HEK293 (cell line): ENCODE measurements around the gene BLVRA.

Experiments
- ATF2 ChIP-seq: fragments of 450-650 bp; formaldehyde crosslinking; IDR thresholded peaks from 2 replicates; pipeline ENCODE4 v1.5.1; 2016; ENCODE audit warnings: missing biosample characterization, missing genetic modification characterization, low read depth
- CTCF ChIP-seq: fragments of 450-650 bp; formaldehyde crosslinking; IDR thresholded peaks from 2 replicates; pipeline ENCODE4 v1.5.1; 2016; ENCODE audit warnings: missing biosample characterization, missing genetic modification characterization
- YY1 ChIP-seq: fragments of 450-650 bp; formaldehyde crosslinking; IDR thresholded peaks from 2 replicates; pipeline ENCODE4 v1.5.1; 2018; ENCODE audit warnings: missing biosample characterization, missing genetic modification characterization
- ZBTB26 ChIP-seq: fragments of 450-650 bp; formaldehyde crosslinking; optimal IDR thresholded peaks from 2 replicates; pipeline ENCODE3; 2016; ENCODE audit warnings: missing biosample characterization, mild to moderate bottlenecking, missing genetic modification characterization
- ZNF112 ChIP-seq: fragments of 450-650 bp; formaldehyde crosslinking; IDR thresholded peaks from 2 replicates; pipeline ENCODE4 v1.5.0; 2017; ENCODE audit warnings: missing biosample characterization, missing genetic modification characterization
- ZNF138 ChIP-seq: fragments of 450-650 bp; formaldehyde crosslinking; IDR thresholded peaks from 2 replicates; pipeline ENCODE4 v1.5.1; 2016; ENCODE audit warnings: missing biosample characterization, missing genetic modification characterization, borderline replicate concordance
- ZNF24 ChIP-seq: fragments of 450-650 bp; formaldehyde crosslinking; IDR thresholded peaks from 2 replicates; pipeline ENCODE4 v1.5.1; 2016; ENCODE audit warnings: missing biosample characterization, missing genetic modification characterization
- ZNF248 ChIP-seq: fragments of 450-650 bp; formaldehyde crosslinking; IDR thresholded peaks from 2 replicates; pipeline ENCODE4 v1.5.1; 2017; ENCODE audit warnings: missing biosample characterization, missing genetic modification characterization
- ZNF292 ChIP-seq: fragments of 450-650 bp; formaldehyde crosslinking; IDR thresholded peaks from 2 replicates; pipeline ENCODE4 v1.5.1; 2016; ENCODE audit warnings: low read depth, missing biosample characterization, missing genetic modification characterization, borderline replicate concordance
- ZNF426 ChIP-seq: fragments of 450-650 bp; formaldehyde crosslinking; IDR thresholded peaks from 2 replicates; pipeline ENCODE4 v1.5.1; 2017; ENCODE audit warnings: missing biosample characterization, missing genetic modification characterization, mild to moderate bottlenecking, inconsistent platforms, moderate library complexity
- ZNF664 ChIP-seq: fragments of 450-650 bp; formaldehyde crosslinking; IDR thresholded peaks from 2 replicates; pipeline ENCODE4 v1.5.1; 2016; ENCODE audit warnings: missing biosample characterization, missing genetic modification characterization

GRCh38 chr7:43844257-43844656 lies 85.8 kb downstream of the BLVRA start:
- TF ChIP-seq ZNF292 (tag by site-specific recombination) (no peak), CTCF (tag by site-specific recombination) (no peak), ZNF138 (tag by site-specific recombination) (no peak), ATF2 (tag by site-specific recombination) (no peak), ZNF112 (tag by site-specific recombination) (no peak), ZNF664 (tag by site-specific recombination) (no peak), ZNF426 (tag by site-specific recombination) (no peak), ZNF248 (no peak), YY1 (tag by site-specific recombination) (no peak), ZNF24 (tag by site-specific recombination) (no peak), ZBTB26 (no peak)
